SK-N-SH treated with all-trans-retinoic acid at 6 μM for 48 hours (cell line): ENCODE measurements around the gene KCNK1.

ENCODE experiments used
- ARNTL ChIP-seq: fragments of 450-650 bp; formaldehyde crosslinking; IDR thresholded peaks from 2 replicates; pipeline ENCODE4 v1.5.0; 2020; ENCODE audit warnings: low read depth, mild to moderate bottlenecking, moderate library complexity, borderline replicate concordance
- BACH2 ChIP-seq: fragments of 250-450 bp; sonication (Bioruptor Pico); IDR thresholded peaks from 2 replicates; pipeline ENCODE4 v1.9.0; 2021; ENCODE audit warnings: mild to moderate bottlenecking, borderline replicate concordance
- PATZ1 ChIP-seq: fragments of 250-450 bp; sonication (Bioruptor Pico); IDR thresholded peaks from 2 replicates; pipeline ENCODE4 v1.8.0; 2020; ENCODE audit warnings: mild to moderate bottlenecking, moderate library complexity, borderline replicate concordance
- POU6F1 ChIP-seq: fragments of 250-450 bp; sonication (Bioruptor Pico); IDR thresholded peaks from 2 replicates; pipeline ENCODE4 v1.8.0; 2021; ENCODE audit warnings: low read depth, mild to moderate bottlenecking, moderate library complexity, borderline replicate concordance
- ZFP30 ChIP-seq: fragments of 450-650 bp; formaldehyde crosslinking; IDR thresholded peaks from 2 replicates; pipeline ENCODE4 v1.5.0; 2022; ENCODE audit warnings: mild to moderate bottlenecking, moderate library complexity
- ZNF70 ChIP-seq: fragments of 450-650 bp; formaldehyde crosslinking; IDR thresholded peaks from 2 replicates; pipeline ENCODE4 v1.5.0; 2020; ENCODE audit warnings: mild to moderate bottlenecking, moderate library complexity

- TF ChIP-seq POU6F1 (CRISPR knock-in tag) (no peak), PATZ1 (CRISPR knock-in tag) (no peak), BACH2 (CRISPR knock-in tag) (no peak), ZFP30 (CRISPR knock-in tag) (no peak), ARNTL (no peak), ZNF70 (CRISPR knock-in tag) (no peak)
Observed at GRCh38 chr1:233627823-233628222, 13.9 kb downstream of the KCNK1 start.
